Stimulated activated CD8-positive, alpha-beta memory T cell treated with anti-CD3 and anti-CD28 coated beads, Interleukin-15, amount 100 ng/mL, for 24 hours (primary cell): ENCODE results near the gene CGN.
A peak's percentile ranks its signal among the peaks of the same experiment; 100 is the strongest.

Experiments used
- DNase-seq: peaks from one replicate; pipeline ENCODE4 v3.0.0-alpha.2; 2020; ENCODE audit warnings: low read depth

Gene CGN

GRCh38 chr1:151510957-151511635 lies at the start of gene CGN:
Gene CGN (plus strand): TSS chr1:151511387. CDS start chr1:151518520, 7,133 bp downstream.
- peak; percentile 57 for DNase-seq

GRCh38 chr1:151461694-151462093 lies 49.5 kb upstream of the CGN start:
- DNase-seq: no peak

GRCh38 chr1:151465026-151465425 lies 46.2 kb upstream of the CGN start:
- no peak for DNase-seq

- DNase-seq: no peak
Measured at GRCh38 chr1:151472856-151473731, 38.1 kb upstream of the CGN start.

- no peak for DNase-seq
Measured at GRCh38 chr1:151474745-151475144, 36.4 kb upstream of the CGN start.

- no peak for DNase-seq
Measured at GRCh38 chr1:151475175-151475574, 36.0 kb upstream of the CGN start.

GRCh38 chr1:151476083-151476482 lies 35.1 kb upstream of the CGN start:
- DNase-seq: no peak

- no peak for DNase-seq
Measured at GRCh38 chr1:151477066-151477465, 34.1 kb upstream of the CGN start.

GRCh38 chr1:151478140-151478812 lies 32.9 kb upstream of the CGN start:
- DNase-seq: no peak

GRCh38 chr1:151478923-151479322 lies 32.3 kb upstream of the CGN start:
- no peak for DNase-seq

- DNase-seq: no peak
Measured at GRCh38 chr1:151479462-151479861, 31.7 kb upstream of the CGN start.

GRCh38 chr1:151482017-151482416 lies 29.2 kb upstream of the CGN start:
- DNase-seq: no peak

GRCh38 chr1:151485685-151486255 lies 25.4 kb upstream of the CGN start:
- no peak for DNase-seq

GRCh38 chr1:151486557-151486956 lies 24.6 kb upstream of the CGN start:
- no peak for DNase-seq

- DNase-seq: no peak
Measured at GRCh38 chr1:151491641-151492040, 19.5 kb upstream of the CGN start.

GRCh38 chr1:151492120-151492519 lies 19.1 kb upstream of the CGN start:
- no peak for DNase-seq

- DNase-seq: no peak
Measured at GRCh38 chr1:151493042-151493441, 18.1 kb upstream of the CGN start.

- DNase-seq: no peak
Measured at GRCh38 chr1:151494741-151495281, 16.4 kb upstream of the CGN start.

GRCh38 chr1:151495316-151495715 lies 15.9 kb upstream of the CGN start:
- no peak for DNase-seq

- no peak for DNase-seq
Measured at GRCh38 chr1:151499365-151499764, 11.8 kb upstream of the CGN start.

- DNase-seq: no peak
Measured at GRCh38 chr1:151499930-151500329, 11.3 kb upstream of the CGN start.

GRCh38 chr1:151501474-151501873 lies 9.7 kb upstream of the CGN start:
- DNase-seq: no peak
